ENCODE data around the gene CDH4.

The CDH4 gene

DNA sequence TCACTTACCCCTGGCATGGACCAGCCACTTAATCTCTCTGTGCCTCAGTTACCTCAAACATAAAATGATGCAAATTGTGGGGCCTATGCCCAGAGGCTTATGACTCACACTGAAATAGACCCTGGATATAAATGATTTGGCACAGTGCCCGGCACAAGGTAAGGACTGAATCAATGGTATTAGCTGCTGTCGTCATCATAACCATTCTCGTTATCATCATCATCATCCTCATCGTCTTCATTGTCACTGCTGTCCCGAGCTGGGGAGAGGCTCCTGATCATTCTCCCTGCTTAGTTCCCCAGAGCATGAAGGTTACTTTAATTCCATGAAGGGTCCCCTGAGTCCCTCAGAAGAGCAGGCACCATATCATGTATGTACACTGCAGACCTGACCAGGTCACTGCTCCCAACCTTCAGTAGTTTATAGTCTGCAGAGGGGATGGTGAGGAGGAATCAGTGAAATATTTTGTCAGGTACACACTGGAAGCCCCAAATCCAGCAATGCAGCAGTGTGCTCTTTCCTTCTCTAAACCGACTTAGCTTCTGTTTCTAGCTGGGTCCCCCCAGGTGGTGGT lies 664.3 kb downstream of the CDH4 start:
- DNase-seq, result no peak

DNA sequence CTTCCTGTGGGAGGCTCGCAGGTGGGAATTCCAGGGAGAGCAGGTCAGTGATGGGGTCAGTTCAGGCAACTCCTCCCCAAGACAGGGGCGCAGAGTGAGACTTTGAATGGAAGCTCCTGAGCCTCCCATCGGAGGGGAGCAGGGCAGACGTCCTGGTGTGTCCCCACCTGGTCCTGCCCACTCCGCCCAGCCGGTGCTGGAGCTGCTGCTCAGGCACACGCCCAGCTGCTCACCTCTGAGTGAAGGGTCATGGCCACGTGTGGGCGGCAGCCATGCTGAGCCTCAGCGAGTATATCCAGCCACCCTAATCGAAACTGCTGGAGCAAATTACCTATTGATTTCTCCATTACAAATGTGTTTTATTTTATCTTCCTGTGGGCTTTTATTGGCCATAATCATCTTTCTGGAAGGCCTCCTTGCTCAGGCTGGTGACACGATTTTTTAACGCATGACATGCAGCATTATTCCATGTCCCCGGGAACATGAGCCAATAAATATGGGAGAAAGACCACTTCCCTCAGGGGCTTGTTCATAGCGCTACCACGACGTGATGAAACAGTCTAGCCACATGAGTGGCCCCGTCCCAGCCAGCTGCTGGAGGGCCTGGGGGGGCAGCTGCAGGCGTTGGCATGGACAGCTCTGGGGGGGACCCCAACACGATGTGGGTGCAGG lies 665.5 kb downstream of the CDH4 start:
- no peak for DNase-seq

DNA sequence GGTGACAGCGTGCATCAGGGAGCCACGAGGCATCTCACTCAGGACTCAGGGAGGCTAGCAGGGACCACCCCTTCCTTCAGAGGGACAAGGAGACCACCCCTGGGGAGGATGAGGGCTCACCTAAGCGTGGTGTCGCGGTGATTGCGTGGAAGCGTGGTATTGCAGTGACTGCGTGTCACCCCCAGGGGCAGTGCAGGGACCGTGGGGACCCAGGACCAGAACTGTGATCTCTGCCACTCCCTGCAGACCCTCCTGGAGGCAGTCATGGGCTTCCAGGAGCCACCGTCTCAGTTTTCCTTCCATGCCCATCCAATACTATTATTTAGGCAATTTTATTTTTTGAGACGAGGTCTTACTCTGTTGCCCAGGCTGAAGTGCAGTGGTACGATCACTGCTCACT lies 666.5 kb downstream of the CDH4 start:
- no peak for DNase-seq

DNA sequence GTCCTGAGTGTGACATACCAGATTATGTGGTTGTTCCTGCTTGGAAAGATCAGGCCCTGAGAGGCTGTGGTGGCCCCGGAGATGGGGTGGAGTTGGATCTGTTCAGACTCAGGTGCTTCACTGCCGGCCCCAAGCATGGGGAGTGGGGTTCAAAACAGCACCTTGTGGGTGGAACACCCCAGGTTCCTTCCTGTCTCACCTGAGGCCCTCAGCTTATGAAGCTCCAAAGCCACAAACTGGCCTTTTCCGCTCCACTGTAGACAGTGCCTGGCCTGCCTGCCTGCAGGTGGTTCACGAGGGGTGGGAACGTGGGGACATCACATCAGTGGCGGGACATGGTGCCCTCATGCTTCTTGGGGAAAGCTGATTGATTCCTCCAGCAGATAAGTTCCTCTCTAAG lies 667.2 kb downstream of the CDH4 start:
- no peak for DNase-seq

DNA sequence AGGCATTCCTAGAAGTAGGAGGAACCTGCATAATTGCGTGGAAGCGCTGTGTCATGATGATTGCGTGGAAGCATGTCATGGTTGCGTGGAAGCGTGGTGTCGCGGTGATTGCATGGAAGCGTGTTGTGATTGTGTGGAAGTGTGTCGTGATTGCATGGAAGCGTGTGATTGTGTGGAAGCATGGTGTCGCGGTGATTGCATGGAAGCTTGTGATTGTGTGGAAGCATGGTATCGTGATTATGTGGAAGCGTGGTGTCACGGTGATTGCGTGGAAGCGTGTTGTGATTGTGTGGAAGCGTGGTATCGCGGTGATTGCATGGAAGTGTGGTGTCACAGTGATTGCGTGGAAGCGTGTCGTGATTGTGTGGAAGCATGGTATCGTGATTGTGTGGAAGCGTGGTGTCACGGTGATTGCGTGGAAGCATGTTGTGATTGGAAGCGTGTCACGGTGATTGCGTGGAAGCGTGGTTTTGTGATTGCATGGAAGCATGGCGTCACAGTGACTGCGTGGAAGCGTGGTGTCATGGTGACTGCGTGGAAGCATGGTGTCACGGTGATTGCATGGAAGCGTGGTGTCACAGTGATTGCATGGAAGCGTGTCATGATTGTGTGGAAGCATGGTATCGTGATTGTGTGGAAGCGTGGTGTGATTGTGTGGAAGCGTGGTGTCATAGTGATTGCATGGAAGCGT lies 667.8 kb downstream of the CDH4 start:
- no peak for DNase-seq

DNA sequence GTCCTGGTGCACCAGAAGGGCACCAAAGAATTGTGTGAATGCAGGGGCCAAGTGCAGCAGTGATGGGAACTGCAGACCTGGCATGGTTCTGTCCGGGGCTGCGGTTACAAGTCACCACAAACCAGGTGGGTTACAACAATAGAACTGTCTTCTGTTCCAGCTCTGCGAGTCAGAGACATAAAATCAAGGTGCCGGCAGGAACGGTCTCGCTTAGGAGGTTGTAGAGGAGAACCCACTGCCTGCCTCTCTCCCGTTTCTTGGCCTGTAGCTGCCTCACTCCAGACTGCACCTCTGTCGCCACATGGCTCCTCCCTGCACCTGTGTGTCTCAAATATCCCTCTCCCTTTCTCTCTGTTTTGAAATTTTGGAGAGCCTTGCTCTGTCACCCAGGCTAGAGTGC lies 670.4 kb downstream of the CDH4 start:
- no peak for DNase-seq

DNA sequence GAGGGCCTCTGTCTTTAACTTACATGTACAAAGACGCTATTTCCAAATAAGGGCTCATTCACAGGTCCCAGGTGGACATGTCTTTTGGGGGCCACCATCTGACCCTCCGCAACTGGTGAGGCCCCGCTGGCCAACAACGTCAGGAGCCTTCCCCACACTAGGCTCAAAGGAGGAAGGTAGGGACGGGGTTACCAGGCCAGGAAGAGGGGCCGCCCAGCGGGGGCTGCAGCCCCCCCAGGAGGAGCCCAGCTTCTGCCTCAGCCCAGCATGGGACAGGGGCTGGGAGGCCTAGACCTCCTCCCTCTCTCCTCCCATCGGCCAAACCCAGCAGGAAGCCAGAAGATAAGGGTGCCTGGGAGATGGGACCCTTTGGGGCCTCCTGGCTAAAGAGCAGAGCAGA lies 670.9 kb downstream of the CDH4 start:
- DNase-seq, result no peak

DNA sequence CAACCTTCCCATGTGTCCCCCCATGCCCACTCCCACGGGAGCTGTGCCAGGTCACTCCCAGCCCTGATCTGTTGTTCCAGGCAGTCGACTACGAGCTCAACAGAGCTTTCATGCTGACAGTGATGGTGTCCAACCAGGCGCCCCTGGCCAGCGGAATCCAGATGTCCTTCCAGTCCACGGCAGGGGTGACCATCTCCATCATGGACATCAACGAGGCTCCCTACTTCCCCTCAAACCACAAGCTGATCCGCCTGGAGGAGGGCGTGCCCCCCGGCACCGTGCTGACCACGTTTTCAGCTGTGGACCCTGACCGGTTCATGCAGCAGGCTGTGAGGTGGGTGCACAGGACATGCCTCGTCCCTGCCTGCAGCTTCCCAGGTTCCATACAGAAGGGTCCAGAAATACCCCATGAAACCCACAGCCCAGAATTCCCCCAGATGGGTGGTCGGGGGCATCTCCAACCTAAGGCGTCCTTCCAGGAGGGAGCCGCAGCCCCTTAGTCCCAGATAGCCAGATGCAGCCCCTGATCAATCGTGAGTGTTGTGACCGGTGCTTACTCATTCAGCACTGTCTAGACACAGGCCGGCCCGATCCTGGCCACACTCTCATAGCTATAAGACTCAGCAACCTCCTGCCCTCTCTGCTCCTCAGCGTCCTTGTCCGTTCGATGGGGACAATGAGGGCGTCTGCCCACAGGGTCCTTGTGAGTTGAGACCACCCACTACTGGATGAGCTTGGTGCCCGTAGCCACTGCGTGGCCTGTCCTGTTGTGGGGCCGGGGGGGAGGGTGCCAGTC lies 671.5 kb downstream of the CDH4 start:
- DNase-seq, result no peak

DNA sequence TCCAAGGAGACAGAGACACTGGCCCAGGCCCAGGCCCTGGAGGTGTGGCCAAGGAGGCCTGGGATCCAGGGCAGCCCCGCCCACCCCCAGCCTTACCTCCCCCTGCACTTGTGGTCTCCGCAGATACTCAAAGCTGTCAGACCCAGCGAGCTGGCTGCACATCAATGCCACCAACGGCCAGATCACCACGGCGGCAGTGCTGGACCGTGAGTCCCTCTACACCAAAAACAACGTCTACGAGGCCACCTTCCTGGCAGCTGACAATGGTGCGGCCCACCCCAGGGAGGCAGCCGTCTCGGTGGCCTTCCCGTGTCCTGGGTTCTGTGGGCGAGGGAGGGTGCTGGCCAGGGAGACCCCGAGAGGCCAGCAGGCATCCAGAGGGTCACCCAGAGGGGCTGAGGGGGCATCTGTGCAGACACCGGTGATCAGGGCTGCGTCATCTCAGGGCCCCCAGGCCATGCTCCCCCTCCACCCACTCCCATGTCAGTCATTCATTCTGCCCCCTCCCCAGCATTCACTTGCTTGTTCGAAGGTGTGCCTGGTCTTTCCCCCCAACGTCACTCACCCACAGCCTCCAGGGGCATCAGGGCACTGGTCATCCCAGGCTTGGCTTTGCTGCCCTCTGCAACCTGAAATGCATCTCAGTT lies 672.3 kb downstream of the CDH4 start:
- no peak for DNase-seq

DNA sequence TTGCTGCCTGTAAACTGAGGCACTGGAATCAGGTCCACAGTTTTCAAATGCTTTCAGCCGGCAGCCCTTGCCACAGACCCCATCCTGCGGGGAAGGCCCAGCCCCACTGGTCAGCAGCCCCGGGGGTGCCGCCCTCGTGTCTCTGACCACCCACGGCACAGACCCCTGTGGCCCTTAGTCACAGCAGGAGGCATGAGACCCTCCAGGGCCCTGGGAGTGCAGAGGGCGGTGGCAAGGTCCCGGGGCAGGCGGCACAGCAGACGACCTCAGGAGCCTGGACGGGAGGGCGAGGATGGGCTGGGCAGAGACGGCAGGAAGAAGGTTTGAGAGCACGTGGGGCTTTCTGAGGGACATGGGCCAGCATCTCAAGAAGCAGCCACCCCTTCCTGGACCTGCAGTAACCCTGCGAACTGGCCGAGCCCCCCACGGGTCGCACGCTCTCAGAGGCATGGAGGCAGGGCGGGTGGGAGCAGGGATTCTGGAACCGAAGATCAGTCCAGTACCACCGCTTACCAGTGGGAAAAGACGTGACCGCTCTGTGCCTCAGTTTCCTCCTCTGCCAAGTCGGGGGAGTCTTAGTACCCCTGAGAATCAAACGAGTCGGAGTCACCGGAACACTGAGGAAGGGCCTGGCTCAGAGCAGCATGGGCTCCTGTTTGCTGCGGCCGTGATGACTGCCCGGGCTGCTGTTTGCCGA lies 672.9 kb downstream of the CDH4 start:
- DNase-seq, result no peak

DNA sequence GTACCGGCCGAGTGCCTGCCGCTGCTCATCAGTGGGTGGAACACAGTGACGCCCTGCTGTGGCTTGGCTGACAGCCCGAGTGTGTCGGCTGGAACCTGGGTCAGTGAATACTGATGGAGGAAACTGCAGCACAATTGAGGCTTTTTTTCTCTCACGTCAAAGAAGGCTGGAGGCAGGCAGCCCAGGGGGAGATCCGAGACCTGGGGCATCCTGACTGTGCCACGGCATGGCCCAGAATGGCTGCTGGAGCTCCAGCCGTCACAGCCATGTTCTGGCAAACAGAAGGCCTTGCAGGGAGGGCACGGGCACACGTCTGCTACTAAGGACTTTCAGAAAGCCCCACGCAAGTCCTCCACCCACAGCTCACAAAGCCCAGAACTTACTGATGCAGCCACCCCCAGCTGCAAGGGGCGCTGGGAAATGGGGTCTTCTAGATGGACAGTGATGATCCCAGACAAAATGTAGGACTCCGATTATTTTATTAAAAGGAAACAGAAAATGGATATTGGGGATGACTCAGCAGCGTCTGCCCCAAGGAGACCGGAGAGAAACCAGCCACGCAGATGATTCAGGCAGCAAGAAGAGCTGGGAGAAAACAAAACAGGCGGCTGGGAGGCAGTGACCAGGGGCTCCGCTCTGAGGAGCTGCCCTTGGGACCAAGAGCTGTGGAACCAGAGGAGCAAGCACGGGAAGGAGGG lies 673.6 kb downstream of the CDH4 start:
- no peak for DNase-seq

DNA sequence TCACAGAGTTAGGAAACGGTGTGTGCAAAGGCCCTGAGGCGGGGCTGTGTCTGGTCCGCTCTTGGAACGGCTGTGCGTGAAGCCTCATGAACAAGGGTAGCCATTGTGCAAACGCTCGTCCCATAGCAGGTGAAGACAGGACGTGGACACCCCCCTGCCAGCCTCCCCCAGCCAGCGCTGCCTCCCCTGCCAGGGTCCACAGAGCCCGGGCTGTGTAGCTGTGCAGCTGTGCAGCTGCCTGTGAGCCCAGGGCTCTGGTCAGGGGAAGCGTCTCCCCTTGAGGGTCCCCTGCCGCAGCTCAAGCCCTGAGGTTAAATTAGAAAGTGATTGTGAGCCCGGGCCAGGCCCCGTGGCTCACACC lies 674.2 kb downstream of the CDH4 start:
- DNase-seq, result no peak

DNA sequence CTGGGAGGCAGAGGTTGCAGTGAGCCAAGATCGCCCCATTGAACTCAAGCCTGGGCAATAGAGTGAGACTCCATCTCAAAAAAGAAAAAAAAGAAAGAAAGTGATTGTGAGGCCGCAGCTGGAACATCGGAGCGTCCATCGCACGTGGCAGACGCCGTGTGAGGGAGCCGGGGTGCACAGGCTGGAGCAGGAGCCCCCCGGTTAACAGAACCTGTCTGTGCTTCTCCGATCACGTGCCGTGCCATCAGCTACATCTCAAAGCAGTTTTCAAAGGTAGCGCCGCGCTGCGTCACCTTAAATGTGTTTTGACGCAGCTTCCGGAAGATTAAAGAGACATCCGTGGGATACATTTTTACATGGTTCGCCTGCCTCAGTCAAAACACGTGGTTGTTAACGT lies 674.7 kb downstream of the CDH4 start:
- no peak for DNase-seq

DNA sequence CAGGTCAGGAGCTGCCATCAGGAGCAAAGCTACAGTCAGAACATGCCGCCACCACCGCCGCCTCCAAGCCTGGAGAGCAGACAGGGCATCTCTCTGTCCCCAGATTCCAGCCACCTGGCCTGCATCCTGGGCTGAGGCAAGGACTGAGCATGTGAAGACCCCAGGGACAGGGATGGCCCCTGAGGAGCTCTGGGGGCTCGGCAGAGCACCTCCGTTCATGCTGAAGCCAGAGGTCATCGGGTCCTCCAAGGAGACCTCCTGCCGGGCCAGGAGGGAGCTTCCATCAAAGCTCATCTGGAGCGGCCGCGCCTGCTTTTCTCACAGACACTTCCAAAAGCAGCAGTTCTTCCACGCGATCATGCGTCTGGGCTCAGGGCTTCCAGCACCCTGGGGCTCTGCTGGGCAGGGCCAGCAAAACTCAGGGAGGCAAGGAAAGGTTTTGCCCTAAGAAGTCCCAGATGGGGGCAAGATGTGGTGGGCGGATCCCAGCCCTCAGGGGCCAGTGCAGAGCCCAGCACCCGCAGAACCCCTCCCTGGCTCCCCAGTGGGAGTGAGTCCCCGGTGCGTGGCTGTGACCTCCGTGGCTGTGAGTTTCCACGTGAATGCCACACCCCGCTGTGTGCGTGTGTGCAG lies 675.2 kb downstream of the CDH4 start:
- DNase-seq, result no peak

DNA sequence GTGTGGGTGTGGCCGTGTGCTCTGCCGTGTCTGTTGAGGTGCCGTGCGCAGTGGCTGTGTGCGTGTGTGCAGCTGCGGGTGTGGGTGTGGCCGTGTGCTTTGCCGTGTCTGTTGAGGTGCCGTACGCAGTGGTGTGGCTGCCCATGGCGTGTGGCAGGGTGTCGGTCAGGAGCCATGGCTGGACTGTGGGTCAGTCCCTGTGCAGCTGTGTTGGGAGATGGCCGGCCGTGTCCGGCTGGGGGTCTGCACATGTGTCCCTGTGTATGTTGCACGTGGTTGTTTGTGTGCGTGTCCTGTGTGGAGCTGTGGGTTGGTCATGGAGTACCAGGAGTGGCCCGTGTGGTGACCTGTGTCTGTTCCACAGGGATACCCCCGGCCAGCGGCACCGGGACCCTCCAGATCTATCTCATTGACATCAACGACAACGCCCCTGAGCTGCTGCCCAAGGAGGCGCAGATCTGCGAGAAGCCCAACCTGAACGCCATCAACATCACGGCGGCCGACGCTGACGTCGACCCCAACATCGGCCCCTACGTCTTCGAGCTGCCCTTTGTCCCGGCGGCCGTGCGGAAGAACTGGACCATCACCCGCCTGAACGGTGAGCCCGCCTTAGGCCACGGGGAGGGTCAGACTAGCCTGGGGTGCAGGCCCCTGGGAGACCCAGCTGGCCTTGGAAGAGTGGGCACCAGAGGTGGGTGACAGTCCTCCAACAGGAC lies 675.9 kb downstream of the CDH4 start:
- DNase-seq, result no peak

DNA sequence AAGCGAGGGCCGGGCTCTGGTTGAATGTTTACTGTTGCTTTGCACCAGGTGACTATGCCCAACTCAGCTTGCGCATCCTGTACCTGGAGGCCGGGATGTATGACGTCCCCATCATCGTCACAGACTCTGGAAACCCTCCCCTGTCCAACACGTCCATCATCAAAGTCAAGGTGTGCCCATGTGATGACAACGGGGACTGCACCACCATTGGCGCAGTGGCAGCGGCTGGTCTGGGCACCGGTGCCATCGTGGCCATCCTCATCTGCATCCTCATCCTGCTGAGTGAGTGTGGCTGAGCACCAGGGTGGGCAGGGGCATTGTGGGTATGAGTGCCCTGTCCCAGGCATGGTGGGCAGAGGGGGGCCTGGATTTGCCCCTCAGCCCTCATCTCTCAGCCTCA lies 677.5 kb downstream of the CDH4 start:
- DNase-seq, result no peak

DNA sequence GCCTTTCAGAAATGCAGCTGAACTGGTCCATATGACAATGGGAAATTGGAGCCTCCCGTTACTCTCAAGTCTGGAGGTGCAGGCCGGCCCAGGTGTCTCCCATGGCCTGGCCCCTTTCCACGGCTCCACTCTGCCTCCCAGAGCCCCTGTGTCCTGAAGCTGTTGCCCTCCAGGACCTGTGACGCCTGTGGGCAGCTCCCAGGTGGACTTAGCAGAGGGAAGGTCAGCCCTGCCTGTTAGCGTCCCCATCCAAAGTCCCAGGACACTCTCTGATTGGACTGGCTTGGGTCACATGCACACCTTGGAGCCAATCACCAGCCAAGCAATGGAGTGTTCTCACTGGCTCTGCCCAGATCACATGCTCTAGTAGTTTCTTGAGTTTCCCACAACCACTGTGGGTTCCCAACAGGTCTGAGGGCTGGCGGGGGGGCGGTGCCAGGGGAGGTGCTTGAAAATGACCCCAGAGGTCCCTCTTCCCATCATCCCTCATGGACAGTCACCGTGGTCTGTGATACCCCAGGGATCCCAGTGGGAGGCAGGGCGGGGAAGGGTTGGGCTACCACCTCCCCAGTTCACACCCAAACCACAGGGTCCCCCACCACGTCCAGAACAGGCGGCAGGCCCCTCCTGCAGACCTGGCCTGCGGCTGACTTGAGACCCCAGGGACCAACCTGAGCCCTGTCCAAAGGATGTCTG lies 678.1 kb downstream of the CDH4 start:
- no peak for DNase-seq

DNA sequence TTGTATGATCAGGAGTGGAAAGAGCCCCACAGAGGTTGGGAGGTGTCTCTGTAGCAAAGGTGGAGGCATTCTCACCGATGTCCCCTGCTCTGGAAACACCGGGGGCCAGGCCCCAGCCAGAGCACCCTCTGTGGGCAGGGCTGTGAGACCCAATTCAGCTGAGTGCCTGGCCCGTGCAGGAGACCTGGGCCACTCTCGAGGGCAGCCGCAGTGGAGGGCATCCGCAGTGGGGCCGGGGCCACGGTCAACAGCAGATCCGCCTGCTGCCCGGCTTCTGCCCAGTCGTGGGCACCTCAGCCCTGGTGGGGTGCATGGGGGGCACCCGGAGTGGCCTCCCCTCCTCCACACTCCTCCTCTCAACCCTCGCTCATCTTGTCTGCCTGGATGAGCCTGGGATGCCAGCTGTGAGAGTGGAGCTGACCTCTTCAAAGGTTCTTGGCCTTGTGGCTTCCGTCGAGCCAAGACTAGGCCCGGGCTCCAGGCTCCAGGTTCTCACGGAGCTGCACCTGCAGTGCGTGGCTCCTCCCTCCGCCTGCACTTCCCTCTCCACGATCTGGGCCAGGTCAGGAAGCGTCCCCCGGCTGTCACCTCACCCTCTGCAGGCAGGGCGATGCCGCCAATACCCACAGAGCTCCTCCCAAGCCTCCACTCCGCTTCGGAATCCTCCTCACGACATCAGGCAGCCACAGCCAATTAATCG lies 678.9 kb downstream of the CDH4 start:
- DNase-seq, result no peak

DNA sequence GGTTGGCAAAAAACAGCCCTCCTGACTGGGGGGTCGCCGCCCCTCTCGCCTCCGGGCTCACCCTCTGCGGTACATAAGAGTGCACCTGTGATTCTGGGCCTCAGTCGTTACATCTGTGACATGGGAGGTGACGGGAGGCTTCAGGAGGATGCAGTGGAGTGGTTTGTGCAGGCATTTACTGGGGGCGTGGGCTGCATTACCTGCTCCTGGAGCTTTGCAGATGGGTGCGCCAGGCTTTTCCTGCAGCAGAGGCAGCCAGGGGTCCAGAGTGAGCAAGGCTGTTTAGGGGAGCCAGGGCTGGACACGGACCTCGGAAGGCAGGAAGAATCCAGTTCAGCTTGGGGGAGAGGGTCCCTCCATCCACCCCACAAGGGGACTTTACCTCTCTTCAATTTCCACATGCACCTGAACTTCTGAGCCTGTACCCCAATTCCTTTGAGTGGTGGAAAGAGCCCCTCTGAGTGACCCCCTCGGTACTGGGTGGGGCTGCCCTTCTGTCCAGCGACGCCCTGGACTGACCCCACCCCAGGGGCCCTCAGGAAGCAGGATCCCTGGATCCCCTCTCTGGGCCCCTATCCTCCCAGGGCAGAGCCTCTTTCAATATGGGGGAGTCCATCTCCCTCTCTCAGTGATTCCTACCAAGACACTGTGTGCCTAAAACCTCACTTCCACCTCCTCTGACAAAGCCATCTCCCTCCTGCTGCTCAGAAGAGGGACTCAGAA lies 679.6 kb downstream of the CDH4 start:
- DNase-seq, result no peak
